ENCODE measurements around the gene CALD1.

GRCh38 chr7:134875867-134876266 is 96.4 kb downstream of the CALD1 start:
- TF ChIP-seq CTCF (conservative IDR thresholded peaks at IDR 0.05; ENCODE audit: low read depth, low read length) (no peak), EZH2 (IDR thresholded peaks at IDR 0.05; ENCODE audit: borderline replicate concordance, low read depth, low read length, poor library complexity, severe bottlenecking) (no peak)
